Left ventricle myocardium inferior (tissue), 1 donor: Measurements from ENCODE around the gene RAB11FIP4. TPM values are rescaled to one million over a fixed set of nuclear protein-coding genes. Genes with fewer than 3 reads are reported as not detected.

ENCODE experiments used
- DNase-seq: peaks from one replicate; pipeline ENCODE4 v3.0.0-alpha.2; 2020
- H3K27ac ChIP-seq: fragments of 200-600 bp; replicated peaks from 2 replicates; pipeline ENCODE4 v1.8.0; 2021
- H3K27me3 ChIP-seq: fragments of 200-600 bp; 2 replicates; pipeline ENCODE4 v1.8.0; 2021; ENCODE audit warnings: low read depth
- H3K36me3 ChIP-seq: fragments of 200-600 bp; 2 replicates; pipeline ENCODE4 v1.8.0; 2021
- H3K4me1 ChIP-seq: fragments of 200-600 bp; 2 replicates; pipeline ENCODE4 v1.8.0; 2021
- H3K4me3 ChIP-seq: fragments of 200-600 bp; 2 replicates; pipeline ENCODE4 v1.8.0; 2021; ENCODE audit warnings: mild to moderate bottlenecking, moderate library complexity
- H3K9me3 ChIP-seq: fragments of 200-600 bp; replicated peaks from 2 replicates; pipeline ENCODE4 v1.8.0; 2021
- intact Hi-C: fragments of 100-400 bp; cut with micrococcal nuclease; formaldehyde crosslinking; loops from one replicate; pipeline ENCODE4 v1.11.0; 2022
- total RNA-seq: library from RNA; stranded (reverse); fragmentation: NEBNext Ultra II Directional; extraction: Animal tissue kit (Norgen Biotek cat#: 25700); gene quantifications from one replicate; pipeline ENCODE4 v1.2.1, GENCODE V29; 2021
- TF ChIP-seq, protein P1 (sequence below): fragments of 200-600 bp; IDR thresholded peaks from 2 replicates; pipeline ENCODE4 v1.8.0; 2021; ENCODE audit warnings: antibody characterized with exemption, mild to moderate bottlenecking, borderline replicate concordance
- donor health status: DM: no; HTN: yes; CAD: no; lungs with severe emphysema.

The RAB11FIP4 gene
- total RNA-seq, 1 donor from 2014 or later, result 8.3 TPM

DNA sequence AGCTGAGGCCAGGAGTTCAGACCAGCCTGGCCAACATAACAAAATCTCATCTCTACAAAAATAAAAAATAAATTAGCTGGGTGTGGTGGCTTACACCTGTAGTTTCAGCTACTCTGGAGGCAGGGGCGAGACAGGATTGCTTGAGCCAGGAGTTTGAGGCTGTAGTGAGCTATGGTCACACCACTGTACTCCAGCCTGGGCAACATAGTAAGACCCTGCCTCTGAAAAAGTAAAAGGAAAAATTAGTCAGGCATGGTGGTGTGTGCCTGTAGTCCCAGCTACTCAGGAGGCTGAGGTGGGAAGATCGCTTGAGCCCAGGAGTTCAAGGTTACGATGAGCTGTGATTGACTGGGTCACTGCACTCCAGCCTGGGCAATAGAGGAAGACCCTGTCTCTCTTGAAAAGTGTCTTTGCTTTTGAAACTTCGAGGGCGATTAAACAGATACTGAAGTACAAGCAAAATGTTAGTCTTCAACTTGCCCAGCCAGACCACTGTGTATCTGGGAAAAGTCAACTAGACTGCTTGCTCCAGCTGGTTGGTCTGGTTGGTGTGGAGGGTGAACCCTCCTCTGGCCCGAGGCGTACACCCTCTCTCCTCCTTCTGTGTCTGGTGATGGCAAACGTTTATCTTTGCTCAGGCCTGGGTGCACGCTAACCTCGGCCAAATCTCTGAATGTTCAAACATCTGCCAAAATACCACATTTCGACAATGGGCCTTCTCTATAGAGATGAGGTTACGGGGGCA lies 174.9 kb downstream of the RAB11FIP4 start:
- TF ChIP-seq, protein P1, sequence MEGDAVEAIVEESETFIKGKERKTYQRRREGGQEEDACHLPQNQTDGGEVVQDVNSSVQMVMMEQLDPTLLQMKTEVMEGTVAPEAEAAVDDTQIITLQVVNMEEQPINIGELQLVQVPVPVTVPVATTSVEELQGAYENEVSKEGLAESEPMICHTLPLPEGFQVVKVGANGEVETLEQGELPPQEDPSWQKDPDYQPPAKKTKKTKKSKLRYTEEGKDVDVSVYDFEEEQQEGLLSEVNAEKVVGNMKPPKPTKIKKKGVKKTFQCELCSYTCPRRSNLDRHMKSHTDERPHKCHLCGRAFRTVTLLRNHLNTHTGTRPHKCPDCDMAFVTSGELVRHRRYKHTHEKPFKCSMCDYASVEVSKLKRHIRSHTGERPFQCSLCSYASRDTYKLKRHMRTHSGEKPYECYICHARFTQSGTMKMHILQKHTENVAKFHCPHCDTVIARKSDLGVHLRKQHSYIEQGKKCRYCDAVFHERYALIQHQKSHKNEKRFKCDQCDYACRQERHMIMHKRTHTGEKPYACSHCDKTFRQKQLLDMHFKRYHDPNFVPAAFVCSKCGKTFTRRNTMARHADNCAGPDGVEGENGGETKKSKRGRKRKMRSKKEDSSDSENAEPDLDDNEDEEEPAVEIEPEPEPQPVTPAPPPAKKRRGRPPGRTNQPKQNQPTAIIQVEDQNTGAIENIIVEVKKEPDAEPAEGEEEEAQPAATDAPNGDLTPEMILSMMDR, result no peak
- Histone ChIP-seq H3K36me3 (peaks cover 6% of the 10 kb centered on the region), H3K27me3 (no peaks in the 10 kb centered on the region), H3K4me1 (peaks cover 83% of the 10 kb centered on the region), H3K4me3 (no peak overlapping the region), H3K27ac (no peak overlapping the region), H3K9me3 (no peaks in the 10 kb centered on the region)
- no peak for DNase-seq
- intact Hi-C loops, result no loop called here

DNA sequence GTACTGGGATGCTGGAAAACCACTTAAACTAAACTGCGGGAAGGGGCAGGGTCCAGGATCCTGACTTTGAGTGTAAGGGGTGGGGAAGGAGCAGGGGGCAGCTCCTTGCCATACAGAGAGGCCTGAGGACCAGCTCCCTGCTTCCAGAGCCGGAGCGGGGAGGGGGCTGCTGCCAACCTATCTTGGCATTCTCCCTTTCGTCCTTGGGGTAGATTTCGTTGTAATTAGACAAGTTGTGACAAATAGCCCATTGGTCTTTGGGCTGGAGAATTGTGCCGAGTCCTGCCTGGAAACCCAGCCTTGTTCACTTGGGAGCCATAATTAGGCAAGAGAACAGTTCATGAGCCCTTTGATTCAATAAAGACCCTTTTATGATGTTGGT lies 175.5 kb downstream of the RAB11FIP4 start:
- DNase-seq, result no peak
- Histone ChIP-seq H3K4me1 (peaks cover 83% of the 10 kb centered on the region), H3K9me3 (no peaks in the 10 kb centered on the region), H3K27ac (no peak overlapping the region), H3K36me3 (peaks cover 6% of the 10 kb centered on the region), H3K27me3 (no peaks in the 10 kb centered on the region), H3K4me3 (no peak overlapping the region)
- TF ChIP-seq, protein P1, result no peak
- intact Hi-C loops, result no loop called here

DNA sequence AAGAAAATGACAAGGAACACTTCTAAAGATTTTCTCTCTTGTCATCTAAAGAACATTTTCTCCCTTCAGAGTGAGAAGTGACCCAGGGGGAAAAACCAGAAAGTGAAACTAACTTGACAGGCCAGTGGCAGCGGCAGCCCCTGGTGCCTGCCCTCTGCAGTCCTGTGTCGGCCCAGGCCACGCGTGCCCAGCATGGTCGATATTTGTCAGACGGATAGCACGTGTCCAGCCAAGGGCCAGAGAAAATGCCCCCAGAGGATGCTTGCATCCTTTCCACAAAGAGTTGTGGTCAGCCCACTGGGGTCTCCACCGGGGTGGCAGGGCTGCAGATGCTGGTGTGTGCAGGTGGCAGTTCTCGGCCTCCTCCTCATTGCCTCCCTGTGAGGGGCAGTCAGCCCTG lies 176.6 kb downstream of the RAB11FIP4 start:
- Histone ChIP-seq H3K4me3 (no peak overlapping the region), H3K27me3 (no peaks in the 10 kb centered on the region), H3K27ac (peak overlapping the region; percentile 44), H3K4me1 (peaks cover 94% of the 10 kb centered on the region), H3K9me3 (no peaks in the 10 kb centered on the region), H3K36me3 (no peaks in the 10 kb centered on the region)
- intact Hi-C loops, result no loop called here
- DNase-seq, result no peak
- TF ChIP-seq, protein P1, result no peak

DNA sequence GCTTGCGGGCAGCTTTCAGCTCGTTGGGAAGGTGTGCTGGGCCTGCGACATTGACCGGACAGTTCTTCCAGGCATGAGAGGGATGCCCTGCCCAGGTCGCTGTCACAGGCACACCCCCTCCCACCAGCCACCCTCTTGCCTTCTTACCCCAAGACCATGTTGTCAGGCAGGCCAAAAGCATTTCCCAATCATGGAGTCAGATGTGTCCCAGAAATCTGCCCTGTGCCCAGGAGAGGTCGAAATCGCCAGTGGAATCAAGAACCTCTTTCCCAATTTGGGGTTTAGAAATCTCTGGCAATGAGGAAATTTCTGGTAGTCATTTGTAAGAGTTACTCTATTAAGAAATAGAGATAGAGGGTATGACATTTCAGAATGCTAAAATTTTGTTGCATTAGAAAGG lies 177.1 kb downstream of the RAB11FIP4 start:
- Histone ChIP-seq H3K27ac (peak overlapping the region; percentile 44), H3K4me3 (no peak overlapping the region), H3K27me3 (no peaks in the 10 kb centered on the region), H3K9me3 (no peaks in the 10 kb centered on the region), H3K4me1 (peaks cover 99% of the 10 kb centered on the region), H3K36me3 (no peaks in the 10 kb centered on the region)
- TF ChIP-seq, protein P1, result no peak
- DNase-seq, result no peak
- intact Hi-C loops, result no loop called here

DNA sequence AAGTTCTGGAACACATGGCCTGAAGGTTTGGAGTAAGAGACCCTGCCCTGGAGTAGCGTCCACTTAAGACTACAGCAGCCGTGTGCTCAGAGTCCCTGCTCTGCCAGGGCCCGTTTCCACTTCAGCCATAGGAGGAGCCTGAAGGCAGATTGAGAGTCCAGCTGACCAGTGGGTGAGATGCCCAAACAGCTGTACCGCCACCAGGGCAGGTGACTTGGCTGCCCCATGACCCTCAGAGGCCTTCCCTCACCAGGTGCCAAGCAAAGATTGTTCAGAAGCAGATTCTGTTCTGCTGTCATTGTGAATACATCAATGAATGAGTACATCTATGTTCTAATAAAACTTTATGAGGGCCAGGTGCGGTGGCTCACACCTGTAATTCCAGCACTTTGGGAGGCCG lies 178.8 kb downstream of the RAB11FIP4 start:
- no peaks in the 10 kb centered on the region for H3K27me3 ChIP-seq
- H3K4me1 ChIP-seq, result peaks cover 90% of the 10 kb centered on the region
- intact Hi-C loops, result no loop called here
- DNase-seq, result no peak
- peak overlapping the region; percentile 81 for H3K27ac ChIP-seq
- H3K4me3 ChIP-seq, result no peak overlapping the region
- no peaks in the 10 kb centered on the region for H3K9me3 ChIP-seq
- TF ChIP-seq, protein P1, result no peak
- no peaks in the 10 kb centered on the region for H3K36me3 ChIP-seq
